Astrocyte of the hippocampus (primary cell): Measurements from ENCODE around the gene SRRM1.

Source experiments
- DNase-seq: peaks from one replicate; pipeline ENCODE4 v3.0.0; 2011; ENCODE audit warnings: low read depth, low spot score

SRRM1 gene

GRCh38 chr1:24642481-24643362 is at the start of gene SRRM1:
SRRM1 (plus strand) TSS chr1:24643302; CDS start chr1:24643327, 25 bp downstream.
- DNase-seq: peak; percentile 100

GRCh38 chr1:24594328-24594598 is 48.8 kb upstream of the SRRM1 start:
- DNase-seq: no peak

- no peak for DNase-seq
These were observed 46.7 kb upstream of the SRRM1 start for GRCh38 chr1:24596401-24596880.

- no peak for DNase-seq
These were observed 43.8 kb upstream of the SRRM1 start for GRCh38 chr1:24599265-24599664.

- DNase-seq: no peak
These were observed 42.6 kb upstream of the SRRM1 start for GRCh38 chr1:24600551-24600950.

GRCh38 chr1:24605534-24606295 is 37.4 kb upstream of the SRRM1 start:
- no peak for DNase-seq

- DNase-seq: no peak
These were observed 36.9 kb upstream of the SRRM1 start for GRCh38 chr1:24606296-24606605.

GRCh38 chr1:24606621-24607020 is 36.5 kb upstream of the SRRM1 start:
- DNase-seq: no peak

- DNase-seq: no peak
These were observed 33.1 kb upstream of the SRRM1 start for GRCh38 chr1:24609949-24610517.

- peak; percentile 32 for DNase-seq
These were observed 23.7 kb upstream of the SRRM1 start for GRCh38 chr1:24619376-24619775.

- DNase-seq: no peak
These were observed 22.4 kb upstream of the SRRM1 start for GRCh38 chr1:24620678-24621077.

GRCh38 chr1:24621121-24621520 is 22.0 kb upstream of the SRRM1 start:
- no peak for DNase-seq

- no peak for DNase-seq
These were observed 20.9 kb upstream of the SRRM1 start for GRCh38 chr1:24622218-24622617.

- DNase-seq: no peak
These were observed 10.3 kb upstream of the SRRM1 start for GRCh38 chr1:24632832-24633175.

- DNase-seq: peak; percentile 76
These were observed 7.8 kb upstream of the SRRM1 start for GRCh38 chr1:24635195-24635843.

- no peak for DNase-seq
These were observed 6.3 kb upstream of the SRRM1 start for GRCh38 chr1:24636661-24637357.

GRCh38 chr1:24639094-24639493 is 4.0 kb upstream of the SRRM1 start:
- DNase-seq: no peak

GRCh38 chr1:24639881-24640280 is 3.2 kb upstream of the SRRM1 start:
- no peak for DNase-seq

GRCh38 chr1:24640288-24640687 is 2.8 kb upstream of the SRRM1 start:
- DNase-seq: no peak

- peak; percentile 33 for DNase-seq
These were observed 1.4 kb upstream of the SRRM1 start for GRCh38 chr1:24641646-24642151.

GRCh38 chr1:24643363-24644099 is 429 bp downstream of the SRRM1 start:
- no peak for DNase-seq
